ENCODE results near the gene METTL8. TPM values are rescaled to one million over a fixed set of nuclear protein-coding genes. Genes with fewer than 3 reads are reported as not detected.

Gene METTL8
- total RNA-seq, 4 donors from 2014 or later = 11.4 to 107 (median 15.2) TPM

DNA sequence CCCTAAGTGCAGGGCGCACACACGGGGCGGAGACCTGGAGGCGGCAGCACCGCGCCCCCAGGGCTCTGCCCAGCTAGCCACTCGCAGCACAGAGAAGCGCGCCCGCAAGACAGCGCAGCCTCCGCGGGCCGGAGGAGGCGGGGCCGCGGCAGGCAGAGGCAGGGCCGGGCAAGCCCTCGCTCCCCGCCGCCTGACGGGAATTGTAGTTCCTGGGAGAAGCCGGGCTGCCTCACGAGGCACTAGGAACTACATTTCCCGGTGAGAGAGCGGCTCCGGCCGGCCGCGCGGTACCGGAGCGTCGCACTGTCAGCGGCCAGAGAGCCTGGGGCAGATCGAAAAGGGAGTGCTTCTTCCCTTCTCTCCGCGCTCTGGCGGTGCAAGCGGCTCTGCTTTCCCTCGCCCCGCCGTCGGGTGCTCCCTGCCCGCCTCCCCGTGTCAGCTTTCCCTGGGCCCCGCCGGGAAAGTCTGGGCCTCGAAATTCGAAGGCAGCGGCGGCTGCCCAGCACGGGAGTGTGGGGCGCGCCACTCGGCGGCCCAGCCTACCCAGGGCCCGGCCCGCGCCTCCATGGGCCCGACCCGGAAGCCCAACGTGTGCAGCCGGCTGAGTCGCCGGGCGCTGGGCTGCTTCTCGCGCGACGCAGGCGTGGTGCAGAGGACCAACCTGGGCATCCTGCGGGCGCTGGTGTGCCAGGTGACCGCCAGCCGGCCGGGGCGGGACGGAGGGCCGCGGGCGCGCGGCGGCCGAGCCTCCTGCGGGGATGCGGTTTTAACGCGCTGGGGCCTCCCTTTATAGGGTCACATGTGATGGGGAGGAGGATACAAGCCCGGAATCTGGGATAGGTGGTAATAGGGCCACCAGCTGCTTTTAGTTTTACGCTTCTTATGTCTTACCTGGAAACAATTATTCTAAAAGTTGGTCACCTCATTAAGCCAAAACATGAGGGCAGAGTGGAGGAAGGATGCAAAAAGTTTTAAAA is 511 bp upstream of the METTL8 start, which contains the start of gene DCAF17:
Gene DCAF17, plus strand, starts transcription at position 214 of the 977 bp plus-strand sequence. Its CDS starts 352 bp downstream, at position 566.
- no peaks in the 10 kb centered on the region for H3K9me3 ChIP-seq
- peak within 1 kb of the TSS; percentile 94 to 99 (median 99) for H3K27ac ChIP-seq
- H3K27me3 ChIP-seq = no peaks in the 10 kb centered on the region
- peak; percentile 93 to 98 (median 96) for DNase-seq
- peak within 1 kb of the TSS; percentile 69 to 91 (median 84) for H3K4me3 ChIP-seq
- H3K36me3 ChIP-seq = peaks cover 0 to 10% (median 0%) of the 10 kb centered on the region in 3 donors
- TF ChIP-seq, protein P1, sequence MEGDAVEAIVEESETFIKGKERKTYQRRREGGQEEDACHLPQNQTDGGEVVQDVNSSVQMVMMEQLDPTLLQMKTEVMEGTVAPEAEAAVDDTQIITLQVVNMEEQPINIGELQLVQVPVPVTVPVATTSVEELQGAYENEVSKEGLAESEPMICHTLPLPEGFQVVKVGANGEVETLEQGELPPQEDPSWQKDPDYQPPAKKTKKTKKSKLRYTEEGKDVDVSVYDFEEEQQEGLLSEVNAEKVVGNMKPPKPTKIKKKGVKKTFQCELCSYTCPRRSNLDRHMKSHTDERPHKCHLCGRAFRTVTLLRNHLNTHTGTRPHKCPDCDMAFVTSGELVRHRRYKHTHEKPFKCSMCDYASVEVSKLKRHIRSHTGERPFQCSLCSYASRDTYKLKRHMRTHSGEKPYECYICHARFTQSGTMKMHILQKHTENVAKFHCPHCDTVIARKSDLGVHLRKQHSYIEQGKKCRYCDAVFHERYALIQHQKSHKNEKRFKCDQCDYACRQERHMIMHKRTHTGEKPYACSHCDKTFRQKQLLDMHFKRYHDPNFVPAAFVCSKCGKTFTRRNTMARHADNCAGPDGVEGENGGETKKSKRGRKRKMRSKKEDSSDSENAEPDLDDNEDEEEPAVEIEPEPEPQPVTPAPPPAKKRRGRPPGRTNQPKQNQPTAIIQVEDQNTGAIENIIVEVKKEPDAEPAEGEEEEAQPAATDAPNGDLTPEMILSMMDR (IDR thresholded peaks at IDR 0.05) = peak in 1 of 6 experiments; percentile 2
- peak; percentile 73 to 87 for TF ChIP-seq POLR2A (IDR thresholded peaks at IDR 0.05)
- H3K4me1 ChIP-seq = peaks cover 0 to 23% (median 2%) of the 10 kb centered on the region in 4 donors

DNA sequence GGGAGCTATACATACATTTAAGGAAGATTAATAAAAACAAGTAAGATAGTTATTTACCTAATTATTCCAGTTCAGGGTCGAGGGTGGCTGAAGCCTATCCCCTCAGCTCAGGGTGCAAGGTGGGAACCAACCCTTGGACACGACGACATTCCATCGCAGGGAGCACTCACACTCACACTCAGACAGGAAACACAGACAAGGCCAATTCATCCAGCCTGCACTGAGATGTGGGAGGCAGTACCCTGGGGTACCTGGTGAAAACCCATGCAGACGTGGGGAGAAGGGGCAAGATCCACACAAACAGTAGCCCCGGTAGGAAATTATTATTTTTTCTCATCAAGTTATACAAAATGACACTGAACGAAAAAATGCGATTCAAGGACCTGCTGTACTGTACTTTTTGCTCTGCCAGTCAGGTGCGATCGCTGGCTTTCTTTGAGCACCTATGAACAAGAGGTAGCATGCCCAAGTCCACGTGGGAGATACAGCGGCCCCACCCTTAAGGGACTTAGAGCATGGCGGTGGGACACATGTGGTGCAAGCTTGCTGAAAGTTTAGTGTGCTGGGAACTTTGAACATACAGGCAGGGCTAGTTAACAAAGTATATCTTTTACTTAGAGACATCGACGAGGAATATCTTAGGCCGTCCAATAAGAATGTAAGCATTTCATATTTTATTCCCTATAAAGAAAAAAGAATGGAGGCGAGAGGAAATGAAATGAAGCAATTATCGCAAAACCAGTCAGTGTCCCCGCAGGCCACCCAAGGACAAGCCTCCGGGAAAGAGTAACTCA is 624 bp downstream of the METTL8 start:
- no peaks in the 10 kb centered on the region for H3K9me3 ChIP-seq
- H3K27ac ChIP-seq = peak overlapping the region; percentile 94 to 99 (median 99)
- peak; percentile 56 to 81 (median 72) for DNase-seq
- no peaks in the 10 kb centered on the region for H3K27me3 ChIP-seq
- peak overlapping the region; percentile 69 to 91 (median 84) for H3K4me3 ChIP-seq
- H3K4me1 ChIP-seq = peaks cover 0 to 23% (median 2%) of the 10 kb centered on the region in 4 donors
- TF ChIP-seq, protein P1 (IDR thresholded peaks at IDR 0.05) = no peak
- no peak for TF ChIP-seq POLR2A (IDR thresholded peaks at IDR 0.05)
- peaks cover 0 to 6% (median 0%) of the 10 kb centered on the region in 3 donors for H3K36me3 ChIP-seq

DNA sequence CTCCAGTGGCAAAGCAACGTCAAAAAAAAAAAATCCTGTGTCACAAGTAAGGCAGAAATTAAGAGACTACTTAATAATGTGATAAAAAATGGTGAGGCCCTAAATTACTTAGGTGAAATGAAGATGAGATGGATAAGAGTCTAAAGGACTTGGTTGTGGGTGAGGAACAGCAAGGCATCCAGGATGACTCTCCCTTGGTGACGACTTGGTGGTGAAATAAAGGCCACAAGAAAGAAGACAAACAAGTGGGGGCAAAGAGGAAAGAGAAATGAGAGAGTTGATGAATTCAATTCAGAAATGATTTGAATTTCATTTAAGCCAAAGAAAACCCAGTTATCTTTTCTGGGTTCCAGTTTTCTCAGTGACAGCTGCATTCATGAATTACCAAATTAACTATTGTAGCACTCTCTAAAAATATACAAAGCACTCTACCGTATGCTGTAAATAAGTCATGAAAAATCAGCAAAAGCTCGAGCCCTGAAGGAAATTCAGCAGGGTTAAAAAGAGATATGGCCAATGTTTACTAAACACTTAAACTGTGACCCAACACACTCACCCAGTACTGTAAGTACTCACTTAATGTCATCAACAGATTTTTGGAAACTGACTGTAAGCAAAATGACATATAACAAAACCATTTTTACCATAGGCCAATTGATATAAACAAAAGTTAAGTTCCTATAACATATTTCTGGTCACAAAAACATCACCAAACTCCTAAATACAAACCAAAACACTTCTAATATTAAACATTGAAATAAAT is 1.4 kb downstream of the METTL8 start:
- Histone ChIP-seq H3K4me3 (peak overlapping the region in 1 of 4 donors; percentile 91), H3K36me3 (peaks cover 0 to 6% (median 0%) of the 10 kb centered on the region in 3 donors), H3K27ac (peak overlapping the region in 2 of 4 donors; percentile 99), H3K9me3 (no peaks in the 10 kb centered on the region), H3K4me1 (peaks cover 0 to 23% (median 2%) of the 10 kb centered on the region in 4 donors), H3K27me3 (no peaks in the 10 kb centered on the region)
- no peak for DNase-seq
- TF ChIP-seq POLR2A (IDR thresholded peaks at IDR 0.05) = no peak
- TF ChIP-seq, protein P1 (IDR thresholded peaks at IDR 0.05) = no peak

DNA sequence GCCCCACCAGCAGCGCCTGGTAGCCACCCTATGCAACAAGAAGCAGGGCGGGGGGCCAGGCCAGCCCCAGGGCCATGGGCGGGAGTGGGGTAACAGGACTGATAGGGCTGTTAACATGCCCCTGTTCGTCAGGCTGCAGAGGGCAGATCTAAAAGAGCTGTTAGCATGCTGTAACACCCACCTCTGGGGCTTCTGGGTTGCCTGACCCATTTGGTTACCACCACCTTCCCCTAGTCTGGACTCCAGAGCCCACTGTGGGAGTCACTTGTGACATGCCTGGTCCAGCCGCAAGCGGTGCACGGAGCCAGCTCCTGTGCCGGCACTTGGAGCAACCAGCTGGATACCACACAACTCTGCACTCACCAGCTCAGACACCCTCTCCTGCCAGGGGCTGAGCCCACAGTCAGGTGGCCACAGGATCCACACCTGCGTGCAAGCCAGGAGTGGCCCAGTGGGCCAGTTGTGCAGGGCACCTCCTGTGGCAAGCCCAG is 2.1 kb downstream of the METTL8 start:
- H3K27ac ChIP-seq = no peak overlapping the region
- no peaks in the 10 kb centered on the region for H3K9me3 ChIP-seq
- peak in 1 of 3 donors; percentile 49 for DNase-seq
- H3K36me3 ChIP-seq = peaks cover 0 to under 1% (median 0%) of the 10 kb centered on the region in 3 donors
- H3K4me1 ChIP-seq = peaks cover 0 to 23% (median 2%) of the 10 kb centered on the region in 4 donors
- TF ChIP-seq POLR2A (IDR thresholded peaks at IDR 0.05) = no peak
- TF ChIP-seq, protein P1 (IDR thresholded peaks at IDR 0.05) = no peak
- H3K27me3 ChIP-seq = no peaks in the 10 kb centered on the region
- no peak overlapping the region for H3K4me3 ChIP-seq
